Mesenchymal stem cell (in vitro differentiated cells and primary cell): ENCODE measurements around the gene DYNC1H1.
A peak's percentile ranks its signal among the peaks of the same experiment; 100 is the strongest.

Experiments used
- DNase-seq: peaks from one replicate; pipeline ENCODE4 v3.0.0-alpha.2; 2013
- H2AFZ ChIP-seq: one replicate; pipeline ENCODE4 v1.6.1; 2013; ENCODE audit warnings: low read depth, mild to moderate bottlenecking, control low read depth, inconsistent platforms, low read length, moderate library complexity
- H2AK5ac ChIP-seq: 2 replicates; pipeline ENCODE4 v1.6.1; 2013; ENCODE audit warnings: low read length, moderate library complexity, mild to moderate bottlenecking, inconsistent platforms; ENCODE audit not compliant: severe bottlenecking
- H2BK120ac ChIP-seq: one replicate; pipeline ENCODE4 v1.6.1; 2013; ENCODE audit warnings: low read depth, mild to moderate bottlenecking, inconsistent platforms, low read length, moderate library complexity
- H2BK12ac ChIP-seq, 2 experiments: one replicate each; pipeline ENCODE4 v1.6.1; 2013; ENCODE audit warnings: inconsistent platforms in 2 of 2, low read length in 2 of 2, mild to moderate bottlenecking in 2 of 2, moderate library complexity in 2 of 2, control low read depth in 1 of 2
- H2BK15ac ChIP-seq: one replicate; pipeline ENCODE4 v1.6.1; 2013; ENCODE audit warnings: mild to moderate bottlenecking, low read depth, inconsistent platforms; ENCODE audit not compliant: poor library complexity, severe bottlenecking
- H2BK5ac ChIP-seq: 2 replicates; pipeline ENCODE4 v1.6.1; 2013; ENCODE audit warnings: low read depth, mild to moderate bottlenecking, low read length, control low read depth, inconsistent platforms; ENCODE audit not compliant: poor library complexity, severe bottlenecking
- H3K14ac ChIP-seq, 2 experiments: one replicate each; pipeline ENCODE4 v1.6.1; 2013; ENCODE audit warnings: inconsistent platforms in 2 of 2, low read length in 2 of 2, control low read depth in 1 of 2, mild to moderate bottlenecking in 1 of 2, moderate library complexity in 1 of 2
- H3K18ac ChIP-seq, 2 experiments: one replicate each; pipeline ENCODE4 v1.6.1; 2013; ENCODE audit warnings: inconsistent platforms in 2 of 2, low read length in 2 of 2, control low read depth in 1 of 2, low read depth in 1 of 2, mild to moderate bottlenecking in 1 of 2
- H3K23ac ChIP-seq, 2 experiments: one replicate each; pipeline ENCODE4 v1.6.1; 2013; ENCODE audit warnings: inconsistent platforms in 2 of 2, low read length in 2 of 2, mild to moderate bottlenecking in 2 of 2, moderate library complexity in 2 of 2, control low read depth in 1 of 2
- H3K27ac ChIP-seq: 2 replicates; pipeline ENCODE4 v1.5.1; 2013; ENCODE audit warnings: mild to moderate bottlenecking, moderate library complexity, low read length, control low read depth, inconsistent platforms; ENCODE audit not compliant: poor library complexity, severe bottlenecking
- H3K27me3 ChIP-seq, 2 experiments: 2 replicates each; pipeline versions ENCODE4 v1.6.1 to v1.7.0; 2013; ENCODE audit warnings: low read length in 2 of 2, mild to moderate bottlenecking in 2 of 2, moderate library complexity in 2 of 2, control low read depth in 1 of 2, inconsistent platforms in 1 of 2; ENCODE audit not compliant: control insufficient read depth in 1 of 2, insufficient read depth in 1 of 2
- H3K36me3 ChIP-seq, 2 experiments: 2 replicates each; pipeline versions ENCODE4 v1.6.1 to v1.7.0; 2013; ENCODE audit warnings: low read length in 2 of 2, control low read depth in 1 of 2, inconsistent platforms in 1 of 2, low read depth in 1 of 2, mild to moderate bottlenecking in 1 of 2; ENCODE audit not compliant: insufficient read depth in 2 of 2, control insufficient read depth in 1 of 2
- H3K4ac ChIP-seq, 2 experiments: one replicate each; pipeline ENCODE4 v1.6.1; 2013; ENCODE audit warnings: inconsistent platforms in 2 of 2, low read length in 2 of 2, mild to moderate bottlenecking in 2 of 2, moderate library complexity in 2 of 2, control low read depth in 1 of 2, low read depth in 1 of 2
- H3K4me1 ChIP-seq: 2 replicates; pipeline ENCODE4 v1.6.1; 2013; ENCODE audit warnings: low read depth, low read length, control low read depth; ENCODE audit not compliant: control insufficient read depth, insufficient read depth
- H3K4me2 ChIP-seq: 2 replicates; pipeline ENCODE4 v1.6.1; 2013; ENCODE audit warnings: low read length, mild to moderate bottlenecking, inconsistent platforms; ENCODE audit not compliant: poor library complexity, severe bottlenecking
- H3K4me3 ChIP-seq, 2 experiments: 2 replicates each; pipeline versions ENCODE4 v1.5.1 to v1.7.0; 2013; ENCODE audit warnings: low read length in 2 of 2, mild to moderate bottlenecking in 2 of 2, control low read depth in 1 of 2, low read depth in 1 of 2; ENCODE audit not compliant: insufficient read depth in 1 of 2
- H3K79me1 ChIP-seq: replicated peaks from 2 replicates; pipeline ENCODE4 v1.6.1; 2013; ENCODE audit warnings: mild to moderate bottlenecking, control low read depth, low read length, inconsistent platforms; ENCODE audit not compliant: poor library complexity, severe bottlenecking
- H3K9ac ChIP-seq: 2 replicates; pipeline ENCODE4 v1.7.0; 2013; ENCODE audit warnings: mild to moderate bottlenecking, low read length, moderate library complexity
- H3K9me3 ChIP-seq: 2 replicates; pipeline ENCODE4 v1.7.0; 2013; ENCODE audit warnings: mild to moderate bottlenecking, low read length; ENCODE audit not compliant: control insufficient read depth
- H4K8ac ChIP-seq: one replicate; pipeline ENCODE4 v1.6.1; 2013; ENCODE audit warnings: inconsistent platforms, mild to moderate bottlenecking, low read length, moderate library complexity
- H4K91ac ChIP-seq: one replicate; pipeline ENCODE4 v1.6.1; 2013; ENCODE audit warnings: mild to moderate bottlenecking, low read length, inconsistent platforms
- WGBS: methylation state at CpG from one replicate; pipeline ENCODE4 v1.1.7; 2013; ENCODE audit warnings: mixed read lengths; 5-methylcytosine and 5-hydroxymethylcytosine counted together

Gene DYNC1H1

DNA sequence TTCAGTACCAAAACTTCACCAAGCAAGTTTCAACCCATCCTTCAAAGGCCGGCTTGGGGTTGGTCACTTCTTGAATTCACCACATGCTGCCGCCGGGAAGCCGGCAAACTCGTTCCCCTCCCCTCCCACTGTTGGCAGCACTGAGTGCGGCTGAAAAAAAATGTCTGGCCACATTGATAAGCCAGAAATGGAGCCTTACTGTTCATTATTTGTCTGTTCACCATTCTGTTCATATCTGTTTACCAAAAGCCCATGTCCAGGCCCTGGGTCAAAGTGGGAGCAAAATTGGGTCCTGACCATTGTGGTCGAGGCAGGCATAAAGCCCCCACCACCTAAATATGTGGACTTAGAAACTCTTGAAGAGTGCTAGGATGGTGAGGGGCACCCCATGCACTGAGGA lies 129.7 kb downstream of the DYNC1H1 start:
- no peak overlapping the region for H2BK120ac ChIP-seq
- no peak overlapping the region for H2AFZ ChIP-seq
- H3K27ac ChIP-seq, result no peak overlapping the region
- 75% methylated on average over 7 of the region's 7 CpGs for WGBS
- no peak overlapping the region for H2AK5ac ChIP-seq
- no peaks in the 10 kb centered on the region for H3K9me3 ChIP-seq
- peaks cover 20% of the 10 kb centered on the region for H3K4me1 ChIP-seq
- H2BK12ac ChIP-seq, result no peak overlapping the region
- H2BK15ac ChIP-seq, result no peak overlapping the region
- no peaks in the 10 kb centered on the region for H3K79me1 ChIP-seq
- H3K18ac ChIP-seq, result no peak overlapping the region
- no peak overlapping the region for H4K91ac ChIP-seq
- DNase-seq, result no peak
- H2BK5ac ChIP-seq, result no peak overlapping the region
- H3K14ac ChIP-seq, result no peak overlapping the region
- no peak overlapping the region for H3K4me2 ChIP-seq
- H4K8ac ChIP-seq, result no peak overlapping the region
- no peaks in the 10 kb centered on the region for H3K27me3 ChIP-seq
- no peak overlapping the region for H3K4ac ChIP-seq
- peaks cover 0 to 8% of the 10 kb centered on the region in 2 experiments for H3K36me3 ChIP-seq
- H3K9ac ChIP-seq, result no peak overlapping the region
- no peak overlapping the region for H3K4me3 ChIP-seq
- no peak overlapping the region for H3K23ac ChIP-seq

DNA sequence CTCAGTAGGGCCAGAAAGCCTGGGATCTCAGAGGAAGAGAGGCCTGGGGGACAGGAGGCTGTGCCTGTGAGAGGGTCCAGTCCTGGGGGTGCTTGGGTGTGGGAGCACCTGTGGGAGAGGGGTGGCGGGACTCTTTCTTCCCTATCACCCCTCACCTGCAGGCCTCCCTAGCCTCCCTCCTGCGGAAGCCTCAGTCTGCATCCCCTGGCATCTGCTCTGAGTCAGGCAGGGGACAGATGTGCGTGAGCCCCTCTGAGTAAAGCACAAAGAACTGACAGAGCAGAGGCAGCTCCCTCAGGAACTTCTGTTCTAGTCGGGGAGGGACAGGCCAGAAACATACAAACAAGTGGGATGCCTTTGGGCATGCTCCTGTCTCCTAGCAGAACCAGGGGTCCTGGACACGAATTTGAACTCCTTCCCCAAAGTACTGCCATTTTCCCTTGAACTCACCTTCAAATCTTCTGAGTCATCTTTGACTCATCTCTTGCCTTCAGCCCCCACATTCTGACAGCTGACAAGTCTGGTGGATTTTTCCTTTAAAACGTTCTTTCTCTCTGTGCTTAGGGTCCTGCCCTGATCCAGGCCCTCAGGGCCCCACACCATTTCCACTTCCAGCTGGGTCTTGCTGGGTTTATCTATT lies 131.0 kb downstream of the DYNC1H1 start:
- no peak overlapping the region for H3K4me3 ChIP-seq
- no peak overlapping the region for H2BK15ac ChIP-seq
- H3K18ac ChIP-seq, result no peak overlapping the region
- H3K9me3 ChIP-seq, result no peaks in the 10 kb centered on the region
- H3K4me1 ChIP-seq, result peaks cover 20% of the 10 kb centered on the region
- H2BK5ac ChIP-seq, result no peak overlapping the region
- no peak overlapping the region for H2BK120ac ChIP-seq
- no peak overlapping the region for H4K8ac ChIP-seq
- no peak overlapping the region for H3K9ac ChIP-seq
- H3K27ac ChIP-seq, result no peak overlapping the region
- no peaks in the 10 kb centered on the region for H3K27me3 ChIP-seq
- no peak overlapping the region for H3K14ac ChIP-seq
- H3K23ac ChIP-seq, result no peak overlapping the region
- peak; percentile 28 for DNase-seq
- H2BK12ac ChIP-seq, result no peak overlapping the region
- WGBS, result 38% methylated on average over 5 of the region's 6 CpGs
- no peaks in the 10 kb centered on the region for H3K79me1 ChIP-seq
- H2AK5ac ChIP-seq, result no peak overlapping the region
- H3K4me2 ChIP-seq, result no peak overlapping the region
- H4K91ac ChIP-seq, result no peak overlapping the region
- no peak overlapping the region for H3K4ac ChIP-seq
- H2AFZ ChIP-seq, result no peak overlapping the region
- H3K36me3 ChIP-seq, result no peaks in the 10 kb centered on the region

DNA sequence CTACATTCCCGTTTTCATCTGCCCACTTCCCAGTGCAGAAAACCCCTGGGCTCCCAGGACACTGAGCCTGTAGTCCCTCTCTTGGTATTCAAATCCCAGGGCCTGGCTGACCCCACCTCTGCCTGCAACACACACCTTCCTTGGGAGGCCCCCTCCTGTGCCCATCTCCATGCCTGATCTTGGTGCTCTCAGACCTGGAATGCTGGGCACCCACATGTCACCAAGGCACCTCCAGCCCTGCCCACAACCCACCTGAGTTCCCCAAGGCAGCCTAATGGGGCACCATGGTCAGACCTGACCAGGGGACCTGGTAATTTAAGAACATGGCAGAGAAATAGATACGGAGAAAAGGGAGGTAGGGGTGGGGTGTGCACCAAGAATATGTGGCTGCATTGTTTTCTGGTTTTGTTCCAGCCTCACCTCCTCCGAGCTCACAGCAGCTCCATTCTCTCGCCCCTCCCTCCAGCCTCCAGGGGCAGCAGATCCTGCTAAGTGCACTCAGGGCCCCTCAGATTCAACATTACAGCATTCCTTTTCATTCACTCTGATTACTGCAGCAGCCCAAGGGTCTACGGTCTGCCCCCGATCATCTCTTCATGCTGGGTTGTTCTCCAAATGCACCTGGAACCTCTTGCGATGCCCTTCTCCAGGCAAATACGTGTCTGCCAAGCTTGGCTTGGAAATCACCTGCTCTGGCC lies 131.6 kb downstream of the DYNC1H1 start:
- H2BK12ac ChIP-seq, result no peak overlapping the region
- H2BK15ac ChIP-seq, result no peak overlapping the region
- peak overlapping the region; percentile 3 for H4K8ac ChIP-seq
- no peak overlapping the region for H3K9ac ChIP-seq
- peak overlapping the region; percentile 38 for H2AK5ac ChIP-seq
- DNase-seq, result no peak
- no peaks in the 10 kb centered on the region for H3K9me3 ChIP-seq
- H3K27me3 ChIP-seq, result no peaks in the 10 kb centered on the region
- 81% methylated on average over 7 of the region's 8 CpGs for WGBS
- H3K18ac ChIP-seq, result no peak overlapping the region
- H3K14ac ChIP-seq, result no peak overlapping the region
- H3K4ac ChIP-seq, result no peak overlapping the region
- H2AFZ ChIP-seq, result no peak overlapping the region
- H2BK5ac ChIP-seq, result no peak overlapping the region
- H3K36me3 ChIP-seq, result no peaks in the 10 kb centered on the region
- H3K4me1 ChIP-seq, result peaks cover 20% of the 10 kb centered on the region
- no peak overlapping the region for H3K23ac ChIP-seq
- no peak overlapping the region for H2BK120ac ChIP-seq
- H4K91ac ChIP-seq, result no peak overlapping the region
- H3K79me1 ChIP-seq, result no peaks in the 10 kb centered on the region
- H3K4me2 ChIP-seq, result no peak overlapping the region
- H3K4me3 ChIP-seq, result no peak overlapping the region
- no peak overlapping the region for H3K27ac ChIP-seq

DNA sequence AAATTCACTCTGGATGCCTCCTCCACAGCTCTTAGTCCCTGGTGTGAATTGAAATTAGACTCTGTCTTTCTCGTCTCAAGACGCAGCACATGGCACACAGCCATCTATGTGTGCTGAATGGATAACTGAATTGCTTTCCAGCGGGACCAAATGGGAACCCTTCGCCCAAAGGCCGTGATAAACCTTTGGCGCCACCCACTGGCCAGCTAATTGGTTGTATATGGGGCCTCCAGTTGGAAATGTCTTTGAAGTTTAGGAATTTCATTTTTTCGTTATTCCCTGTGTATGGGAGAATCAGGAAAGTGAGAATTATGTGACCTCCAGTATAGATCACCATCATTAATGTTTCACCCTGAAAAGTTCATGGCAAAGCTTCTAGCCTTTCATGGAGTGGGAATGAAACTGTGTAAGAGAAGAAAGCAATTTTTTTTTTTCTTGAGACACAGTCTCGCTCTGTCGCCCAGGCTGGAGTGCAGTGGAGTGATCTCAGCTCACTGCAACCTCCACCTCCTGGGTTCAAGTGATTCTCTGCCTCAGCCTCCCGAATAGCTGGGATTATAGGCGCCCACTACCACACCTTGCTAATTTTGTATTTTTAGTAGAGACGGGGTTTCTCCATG lies 132.3 kb downstream of the DYNC1H1 start:
- DNase-seq, result peak; percentile 78
- Histone ChIP-seq H2AFZ (no peak overlapping the region), H3K14ac (no peak overlapping the region), H3K9me3 (no peaks in the 10 kb centered on the region), H2BK15ac (no peak overlapping the region), H3K9ac (no peak overlapping the region), H4K8ac (peak overlapping the region; percentile 3), H3K4me2 (no peak overlapping the region), H2AK5ac (peak overlapping the region; percentile 36), H2BK12ac (no peak overlapping the region), H3K27me3 (no peaks in the 10 kb centered on the region), H3K36me3 (peaks cover 0 to 3% of the 10 kb centered on the region in 2 experiments), H4K91ac (no peak overlapping the region), H2BK5ac (no peak overlapping the region), H2BK120ac (no peak overlapping the region), H3K4me3 (no peak overlapping the region), H3K23ac (no peak overlapping the region), H3K79me1 (no peaks in the 10 kb centered on the region), H3K27ac (no peak overlapping the region), H3K4ac (no peak overlapping the region), H3K18ac (no peak overlapping the region), H3K4me1 (peaks cover 20% of the 10 kb centered on the region)
- 44% methylated on average over 11 of the region's 12 CpGs for WGBS
